ENCODE data around the gene EDC3.
"Not testable (repeated sequence)": the region's sequence is repeated elsewhere in the genome, so short reads cannot be mapped to it uniquely, and the experiment has no call there.

The EDC3 gene

GRCh38 chr15:74653426-74654102 is 42.3 kb downstream of the EDC3 start:
- DNase-seq (ENCODE audit: low read depth) = peak; percentile 83

GRCh38 chr15:74651242-74651741 is 44.5 kb downstream of the EDC3 start:
- no peak for DNase-seq (ENCODE audit: low read depth)

GRCh38 chr15:74648051-74648842 is 47.6 kb downstream of the EDC3 start:
- no peak for DNase-seq (ENCODE audit: low read depth)

- no peak for DNase-seq (ENCODE audit: low read depth)
Observed at GRCh38 chr15:74646480-74646879, 49.3 kb downstream of the EDC3 start.

GRCh38 chr15:74643665-74644204 is 52.1 kb downstream of the EDC3 start:
- DNase-seq (ENCODE audit: low read depth) = no peak

- no peak for DNase-seq (ENCODE audit: low read depth)
Observed at GRCh38 chr15:74642734-74643664, 52.8 kb downstream of the EDC3 start.

- no peak for DNase-seq (ENCODE audit: low read depth)
Observed at GRCh38 chr15:74642348-74642733, 53.5 kb downstream of the EDC3 start.

GRCh38 chr15:74641151-74641550 is 54.7 kb downstream of the EDC3 start:
- no peak for DNase-seq (ENCODE audit: low read depth)

GRCh38 chr15:74636984-74637383 is 58.8 kb downstream of the EDC3 start:
- no peak for DNase-seq (ENCODE audit: low read depth)

GRCh38 chr15:74635228-74635627 is 60.6 kb downstream of the EDC3 start:
- DNase-seq (ENCODE audit: low read depth) = no peak

GRCh38 chr15:74633781-74634180 is 62.0 kb downstream of the EDC3 start:
- DNase-seq (ENCODE audit: low read depth) = no peak

GRCh38 chr15:74632601-74633000 is 63.2 kb downstream of the EDC3 start:
- no peak for DNase-seq (ENCODE audit: low read depth)

GRCh38 chr15:74631935-74632560 is 63.8 kb downstream of the EDC3 start:
- no peak for DNase-seq (ENCODE audit: low read depth)

GRCh38 chr15:74631408-74631807 is 64.4 kb downstream of the EDC3 start:
- no peak for DNase-seq (ENCODE audit: low read depth)

- no peak for DNase-seq (ENCODE audit: low read depth)
Observed at GRCh38 chr15:74631087-74631385, 64.8 kb downstream of the EDC3 start.

- DNase-seq (ENCODE audit: low read depth) = no peak
Observed at GRCh38 chr15:74630284-74631086, 65.3 kb downstream of the EDC3 start.

- DNase-seq (ENCODE audit: low read depth) = not testable (repeated sequence)
Observed at GRCh38 chr15:74629696-74630095, 66.1 kb downstream of the EDC3 start.

GRCh38 chr15:74628949-74629348 is 66.9 kb downstream of the EDC3 start:
- DNase-seq (ENCODE audit: low read depth) = no peak

GRCh38 chr15:74628199-74628598 is 67.6 kb downstream of the EDC3 start:
- DNase-seq (ENCODE audit: low read depth) = no peak

- DNase-seq (ENCODE audit: low read depth) = no peak
Observed at GRCh38 chr15:74627766-74628165, 68.1 kb downstream of the EDC3 start.
